Endothelial cell (in vitro differentiated cells): Measurements from ENCODE around the gene DTX2. TPM values are rescaled to one million over a fixed set of nuclear protein-coding genes. Genes with fewer than 3 reads are reported as not detected.
"Not testable (repeated sequence)": the region's sequence is repeated elsewhere in the genome, so short reads cannot be mapped to it uniquely, and the experiment has no call there.

Experiments used
- DNase-seq: peaks from one replicate; pipeline ENCODE4 v3.0.0; 2021; ENCODE audit warnings: low spot score
- H3K27ac Mint-ChIP-seq: one replicate; pipeline ENCODE4 v1.8.0; 2021; ENCODE audit warnings: mixed read lengths, inconsistent platforms; ENCODE audit not compliant: unreplicated experiment
- H3K27me3 Mint-ChIP-seq: one replicate; pipeline ENCODE4 v1.8.0; 2021; ENCODE audit warnings: mild to moderate bottlenecking, moderate library complexity, mixed read lengths, inconsistent platforms; ENCODE audit not compliant: unreplicated experiment
- H3K36me3 Mint-ChIP-seq: one replicate; pipeline ENCODE4 v1.8.0; 2021; ENCODE audit warnings: mild to moderate bottlenecking, low read depth, mixed read lengths, inconsistent platforms; ENCODE audit not compliant: unreplicated experiment
- H3K4me1 Mint-ChIP-seq: one replicate; pipeline ENCODE4 v1.8.0; 2021; ENCODE audit warnings: mild to moderate bottlenecking, mixed read lengths, inconsistent platforms; ENCODE audit not compliant: unreplicated experiment
- H3K4me3 Mint-ChIP-seq: one replicate; pipeline ENCODE4 v1.8.0; 2021; ENCODE audit warnings: mild to moderate bottlenecking, mixed read lengths, inconsistent platforms; ENCODE audit not compliant: unreplicated experiment
- H3K9me3 Mint-ChIP-seq: one replicate; pipeline ENCODE4 v1.8.0; 2021; ENCODE audit warnings: mixed read lengths, inconsistent platforms; ENCODE audit not compliant: unreplicated experiment
- total RNA-seq: library from RNA; stranded (reverse); fragmentation: NEBNext Ultra II Directional; extraction: Animal tissue kit (Norgen Biotek cat#: 25700); gene quantifications from one replicate; pipeline ENCODE4 v1.2.1, GENCODE V29; 2021; ENCODE audit not compliant: unreplicated experiment
- TF ChIP-seq, protein P1 (sequence below): fragments of 200-600 bp; sonication (generic); IDR thresholded peaks from one replicate; pipeline ENCODE4 v1.5.0; 2021; ENCODE audit warnings: antibody characterized with exemption; ENCODE audit not compliant: unreplicated experiment

The DTX2 gene
- total RNA-seq, 1 donor from 2014 or later = 35.4 TPM

DNA sequence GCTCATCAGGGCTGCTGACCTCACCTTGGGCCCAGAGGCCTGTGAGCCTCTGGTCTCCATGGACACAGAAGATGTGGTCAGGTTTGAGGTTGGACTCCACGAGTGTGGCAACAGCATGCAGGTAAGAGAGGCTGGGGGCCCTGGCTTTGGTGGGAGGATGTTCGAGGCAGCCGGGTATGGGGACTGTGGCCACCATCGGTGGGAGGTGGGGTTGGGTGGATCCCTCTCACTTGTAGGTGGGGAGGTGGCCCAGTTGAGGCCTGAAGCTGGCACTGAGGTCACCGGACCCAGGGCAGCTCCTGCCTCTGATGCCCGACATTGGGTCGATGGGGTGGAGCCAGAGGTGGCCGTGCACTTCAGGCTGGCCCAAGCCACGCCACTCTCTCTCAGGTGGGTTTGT is 36.4 kb upstream of the DTX2 start:
- H3K4me1 Mint-ChIP-seq = peaks cover 12% of the 10 kb centered on the region
- TF ChIP-seq, protein P1, sequence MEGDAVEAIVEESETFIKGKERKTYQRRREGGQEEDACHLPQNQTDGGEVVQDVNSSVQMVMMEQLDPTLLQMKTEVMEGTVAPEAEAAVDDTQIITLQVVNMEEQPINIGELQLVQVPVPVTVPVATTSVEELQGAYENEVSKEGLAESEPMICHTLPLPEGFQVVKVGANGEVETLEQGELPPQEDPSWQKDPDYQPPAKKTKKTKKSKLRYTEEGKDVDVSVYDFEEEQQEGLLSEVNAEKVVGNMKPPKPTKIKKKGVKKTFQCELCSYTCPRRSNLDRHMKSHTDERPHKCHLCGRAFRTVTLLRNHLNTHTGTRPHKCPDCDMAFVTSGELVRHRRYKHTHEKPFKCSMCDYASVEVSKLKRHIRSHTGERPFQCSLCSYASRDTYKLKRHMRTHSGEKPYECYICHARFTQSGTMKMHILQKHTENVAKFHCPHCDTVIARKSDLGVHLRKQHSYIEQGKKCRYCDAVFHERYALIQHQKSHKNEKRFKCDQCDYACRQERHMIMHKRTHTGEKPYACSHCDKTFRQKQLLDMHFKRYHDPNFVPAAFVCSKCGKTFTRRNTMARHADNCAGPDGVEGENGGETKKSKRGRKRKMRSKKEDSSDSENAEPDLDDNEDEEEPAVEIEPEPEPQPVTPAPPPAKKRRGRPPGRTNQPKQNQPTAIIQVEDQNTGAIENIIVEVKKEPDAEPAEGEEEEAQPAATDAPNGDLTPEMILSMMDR = no peak
- no peaks in the 10 kb centered on the region for H3K9me3 Mint-ChIP-seq
- H3K4me3 Mint-ChIP-seq = no peak overlapping the region
- DNase-seq = no peak
- H3K27ac Mint-ChIP-seq = no peak overlapping the region
- peaks cover 3% of the 10 kb centered on the region for H3K27me3 Mint-ChIP-seq
- no peaks in the 10 kb centered on the region for H3K36me3 Mint-ChIP-seq

DNA sequence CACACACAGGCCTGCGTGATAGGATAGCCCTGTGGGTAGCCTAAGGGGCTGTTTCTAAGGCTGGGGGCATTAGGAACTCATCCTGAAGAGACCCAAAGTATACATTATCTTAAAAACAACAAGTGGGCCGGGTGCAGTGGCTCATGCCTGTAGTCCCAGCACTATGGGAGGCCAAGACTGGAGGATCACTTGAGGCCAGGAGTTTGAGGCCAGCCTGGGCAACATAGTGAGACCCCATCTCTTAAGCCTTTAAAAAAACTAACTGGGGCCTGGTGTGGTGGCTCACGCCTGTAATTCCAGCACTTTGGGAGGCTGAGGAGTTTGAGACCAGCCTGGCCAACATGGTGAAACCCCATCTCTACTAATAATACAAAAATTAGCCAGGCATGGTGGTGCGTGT is 36.0 kb upstream of the DTX2 start:
- not testable (repeated sequence) for H3K36me3 Mint-ChIP-seq, H3K4me3 Mint-ChIP-seq, H3K27me3 Mint-ChIP-seq, DNase-seq, H3K27ac Mint-ChIP-seq, H3K9me3 Mint-ChIP-seq, H3K4me1 Mint-ChIP-seq

- Mint-ChIP-seq H3K9me3 (no peaks in the 10 kb centered on the region), H3K27me3 (peaks cover 3% of the 10 kb centered on the region), H3K36me3 (no peaks in the 10 kb centered on the region), H3K4me3 (no peak overlapping the region), H3K27ac (no peak overlapping the region), H3K4me1 (peaks cover 10% of the 10 kb centered on the region)
- TF ChIP-seq, protein P1 = no peak
- DNase-seq = no peak
These were observed 35.3 kb upstream of the DTX2 start for GRCh38 chr7:76426246-76426645.

DNA sequence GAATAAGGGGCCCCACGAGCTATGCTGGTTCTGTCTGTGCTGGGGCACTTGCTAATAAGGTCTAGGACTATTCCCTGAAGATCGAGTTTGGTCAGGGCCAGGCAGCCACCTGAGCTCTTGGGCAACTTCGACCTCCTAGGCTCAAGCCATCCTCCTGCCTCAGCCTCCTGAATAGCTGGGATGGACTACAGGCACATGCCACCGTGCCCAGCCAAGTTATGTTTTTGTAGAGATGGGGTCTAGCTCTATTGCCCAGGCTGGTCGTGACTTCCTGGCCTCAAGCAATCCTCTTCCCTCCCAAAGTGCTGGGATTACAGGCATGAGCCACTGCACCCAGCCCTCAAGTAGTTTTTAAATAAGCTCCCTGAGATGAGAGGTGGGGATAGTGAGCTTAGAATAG is 33.9 kb upstream of the DTX2 start:
- Mint-ChIP-seq H3K4me1 (peaks cover 10% of the 10 kb centered on the region), H3K4me3 (no peak overlapping the region), H3K27me3 (peaks cover 3% of the 10 kb centered on the region), H3K36me3 (no peaks in the 10 kb centered on the region), H3K9me3 (no peaks in the 10 kb centered on the region), H3K27ac (no peak overlapping the region)
- DNase-seq = no peak
- TF ChIP-seq, protein P1 = no peak

DNA sequence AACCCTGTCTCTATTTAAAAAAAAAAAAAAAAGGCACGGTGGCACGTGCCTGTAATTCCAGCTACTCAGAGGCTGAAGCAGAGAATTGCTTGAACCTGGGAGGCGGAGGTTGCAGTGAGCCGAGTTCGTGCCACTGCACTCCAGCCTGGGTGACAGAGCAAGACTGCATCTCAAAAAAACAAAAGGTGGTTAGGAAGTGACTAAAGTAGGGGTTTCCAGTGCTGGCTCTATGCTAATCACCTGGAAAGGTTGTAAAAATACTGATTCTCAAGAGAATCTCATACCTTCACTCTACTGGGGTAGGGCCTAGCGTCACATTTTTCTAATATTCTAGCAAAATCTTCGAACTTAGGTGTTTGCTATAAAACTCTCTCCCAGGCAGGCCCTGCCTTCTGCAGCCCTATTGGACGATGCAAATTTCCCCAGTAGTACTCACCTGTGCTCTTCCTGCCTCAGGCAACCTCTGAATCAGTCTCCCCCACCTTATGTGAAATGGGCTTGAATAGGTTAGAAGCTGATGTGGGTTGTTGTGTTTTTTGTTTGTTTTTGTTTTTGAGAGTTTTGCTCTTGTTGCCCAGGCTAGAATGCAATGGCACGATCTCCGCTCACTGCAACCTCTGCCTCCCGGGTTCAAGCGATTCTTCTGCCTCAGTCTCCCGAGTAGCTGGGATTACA is 33.2 kb upstream of the DTX2 start:
- no peaks in the 10 kb centered on the region for H3K9me3 Mint-ChIP-seq
- no peaks in the 10 kb centered on the region for H3K27me3 Mint-ChIP-seq
- H3K27ac Mint-ChIP-seq = no peak overlapping the region
- TF ChIP-seq, protein P1 = no peak
- no peak overlapping the region for H3K4me3 Mint-ChIP-seq
- no peak for DNase-seq
- peaks cover 10% of the 10 kb centered on the region for H3K4me1 Mint-ChIP-seq
- H3K36me3 Mint-ChIP-seq = no peaks in the 10 kb centered on the region
